ENCODE data around the gene ZNF845.
A peak's percentile ranks its signal among the peaks of the same experiment; 100 is the strongest.
"Not testable (repeated sequence)": the region's sequence is repeated elsewhere in the genome, so short reads cannot be mapped to it uniquely, and the experiment has no call there.

The ZNF845 gene

GRCh38 chr19:53381376-53381775, 47.8 kb downstream of the ZNF845 start:
- DNase-seq (ENCODE audit: low spot score), result no peak

GRCh38 chr19:53388168-53388567, 54.6 kb downstream of the ZNF845 start:
- DNase-seq (ENCODE audit: low spot score), result peak; percentile 5

- DNase-seq (ENCODE audit: low spot score), result no peak
These were observed 55.4 kb downstream of the ZNF845 start for GRCh38 chr19:53388904-53389303.

- DNase-seq (ENCODE audit: low spot score), result no peak
These were observed 56.0 kb downstream of the ZNF845 start for GRCh38 chr19:53389571-53389970.

- DNase-seq (ENCODE audit: low spot score), result peak; percentile 3
These were observed 56.4 kb downstream of the ZNF845 start for GRCh38 chr19:53389978-53390377.

GRCh38 chr19:53394522-53394973, 61.0 kb downstream of the ZNF845 start:
- peak; percentile 52 for DNase-seq (ENCODE audit: low spot score)

- DNase-seq (ENCODE audit: low spot score), result peak; percentile 95
These were observed 61.7 kb downstream of the ZNF845 start, which contains the start of gene ZNF765 for GRCh38 chr19:53394974-53395839. Gene ZNF765, plus strand, starts transcription at chr19:53395149. Its CDS starts 2,867 bp downstream, at chr19:53398016.

GRCh38 chr19:53395840-53396524, 62.4 kb downstream of the ZNF845 start:
- DNase-seq (ENCODE audit: low spot score), result not testable (repeated sequence)

- no peak for DNase-seq (ENCODE audit: low spot score)
These were observed 62.9 kb downstream of the ZNF845 start for GRCh38 chr19:53396525-53396868.

GRCh38 chr19:53397918-53398317, 64.4 kb downstream of the ZNF845 start:
- not testable (repeated sequence) for DNase-seq (ENCODE audit: low spot score)

Data from AG08396 (cell line).